Activated CD4-positive, alpha-beta T cell treated with anti-CD3 and anti-CD28 coated beads for 1 hour (primary cell): Measurements from ENCODE around the gene ABLIM1.

Source experiments
- DNase-seq: peaks from one replicate; pipeline ENCODE4 v3.0.0-alpha.2; 2020

ABLIM1 gene

GRCh38 chr10:114575417-114576131 is 82.5 kb downstream of the ABLIM1 start:
- no peak for DNase-seq

DNA sequence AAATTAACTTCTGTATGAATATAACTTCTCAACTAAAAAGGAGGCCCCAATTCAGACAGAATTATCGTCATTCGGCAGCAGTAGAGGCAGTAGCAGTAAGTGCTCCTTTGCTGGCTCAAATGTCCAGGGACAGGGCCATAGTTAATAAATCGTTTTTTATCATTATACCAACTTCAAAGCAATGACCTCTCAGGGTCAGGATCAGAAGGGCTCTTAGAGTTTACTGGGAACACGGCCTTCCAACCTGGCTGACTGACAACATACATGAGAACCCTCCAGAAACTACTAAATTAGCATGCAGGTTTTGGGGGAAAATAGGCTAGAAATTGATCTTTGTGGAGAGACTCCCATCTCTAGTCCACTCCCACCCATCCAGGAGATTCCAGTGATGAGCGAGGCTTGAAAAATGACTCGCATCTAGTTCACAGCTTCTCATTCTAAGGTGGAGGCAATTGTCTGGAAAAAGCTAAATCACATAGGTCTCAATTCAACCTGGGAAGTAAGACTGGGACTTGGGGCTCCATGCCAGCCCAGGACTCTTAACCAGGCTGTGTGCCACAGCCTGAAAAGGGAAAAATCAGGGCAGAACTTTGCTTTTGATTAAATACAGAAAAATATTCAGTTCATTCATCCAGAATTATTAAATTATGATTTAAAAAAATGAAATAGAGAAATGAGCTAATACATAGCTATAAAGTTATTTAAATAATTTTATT is 84.6 kb downstream of the ABLIM1 start:
- DNase-seq, result no peak

- no peak for DNase-seq
These were observed 86.6 kb downstream of the ABLIM1 start for GRCh38 chr10:114571316-114571999.

DNA sequence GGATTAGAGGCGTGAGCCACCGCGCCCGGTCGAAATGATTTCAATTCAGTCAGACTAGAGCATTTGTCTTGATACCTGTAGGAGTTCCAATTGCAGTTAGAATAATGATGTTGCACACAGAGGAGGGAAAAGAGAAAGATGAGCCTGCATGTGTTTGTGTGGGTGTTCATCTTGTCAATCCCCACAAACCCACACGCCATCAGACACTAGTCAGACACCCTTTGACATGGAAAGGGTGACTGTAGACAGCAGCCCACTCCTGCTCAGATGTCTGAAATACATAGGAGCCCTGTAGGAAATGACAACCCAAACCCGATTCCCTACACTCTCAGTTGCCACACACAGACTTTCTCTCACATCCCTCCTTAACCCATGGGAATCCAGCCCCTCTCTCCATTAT is 92.0 kb downstream of the ABLIM1 start:
- DNase-seq, result no peak

- DNase-seq, result no peak
These were observed 93.0 kb downstream of the ABLIM1 start for GRCh38 chr10:114565066-114565465.

DNA sequence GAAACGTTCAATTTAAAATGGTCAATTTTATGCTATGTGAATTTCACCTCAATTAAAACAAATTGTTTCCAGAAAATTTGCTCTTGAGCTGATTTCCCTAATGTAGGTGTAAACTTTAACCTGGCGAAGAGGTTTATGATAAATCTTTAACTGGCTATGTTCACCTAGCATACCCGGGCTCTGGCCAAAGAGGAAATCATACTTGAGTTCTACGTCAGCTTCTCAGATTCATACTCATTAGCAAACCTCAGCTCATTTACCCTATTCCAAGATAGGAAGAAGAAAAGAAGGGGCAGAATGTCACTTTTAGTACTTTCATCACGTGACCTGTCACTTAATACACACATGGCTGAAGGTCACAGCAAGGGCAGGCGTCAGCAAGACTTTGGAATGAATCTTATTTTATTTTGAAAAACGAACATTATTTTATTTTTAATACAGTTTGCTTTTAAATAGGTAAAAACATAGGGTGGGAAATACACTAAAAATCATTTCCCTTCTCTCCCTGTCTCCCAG is 97.0 kb downstream of the ABLIM1 start:
- DNase-seq, result no peak

GRCh38 chr10:114560144-114560543 is 97.9 kb downstream of the ABLIM1 start:
- DNase-seq, result no peak

DNA sequence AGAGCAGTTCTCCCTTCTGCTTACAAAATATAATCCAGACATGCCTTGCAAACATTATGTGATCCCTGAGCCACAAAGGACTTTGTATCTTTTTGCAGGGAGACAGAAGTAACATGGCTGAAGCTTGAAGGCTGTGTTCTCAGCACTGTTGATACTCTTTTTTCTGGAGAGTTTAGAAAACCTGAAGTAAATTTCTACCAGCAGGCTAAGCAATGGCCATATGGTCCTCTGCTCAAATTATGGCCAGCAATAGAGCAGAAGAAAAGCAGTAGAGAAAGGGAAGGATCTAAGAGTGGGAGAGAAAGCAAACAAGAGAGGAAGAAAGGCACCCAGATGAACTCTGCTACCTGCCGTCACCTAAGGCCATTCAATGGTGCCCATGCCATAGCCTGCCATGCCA is 98.4 kb downstream of the ABLIM1 start:
- no peak for DNase-seq

GRCh38 chr10:114557854-114558253 is 100.2 kb downstream of the ABLIM1 start:
- DNase-seq, result no peak

DNA sequence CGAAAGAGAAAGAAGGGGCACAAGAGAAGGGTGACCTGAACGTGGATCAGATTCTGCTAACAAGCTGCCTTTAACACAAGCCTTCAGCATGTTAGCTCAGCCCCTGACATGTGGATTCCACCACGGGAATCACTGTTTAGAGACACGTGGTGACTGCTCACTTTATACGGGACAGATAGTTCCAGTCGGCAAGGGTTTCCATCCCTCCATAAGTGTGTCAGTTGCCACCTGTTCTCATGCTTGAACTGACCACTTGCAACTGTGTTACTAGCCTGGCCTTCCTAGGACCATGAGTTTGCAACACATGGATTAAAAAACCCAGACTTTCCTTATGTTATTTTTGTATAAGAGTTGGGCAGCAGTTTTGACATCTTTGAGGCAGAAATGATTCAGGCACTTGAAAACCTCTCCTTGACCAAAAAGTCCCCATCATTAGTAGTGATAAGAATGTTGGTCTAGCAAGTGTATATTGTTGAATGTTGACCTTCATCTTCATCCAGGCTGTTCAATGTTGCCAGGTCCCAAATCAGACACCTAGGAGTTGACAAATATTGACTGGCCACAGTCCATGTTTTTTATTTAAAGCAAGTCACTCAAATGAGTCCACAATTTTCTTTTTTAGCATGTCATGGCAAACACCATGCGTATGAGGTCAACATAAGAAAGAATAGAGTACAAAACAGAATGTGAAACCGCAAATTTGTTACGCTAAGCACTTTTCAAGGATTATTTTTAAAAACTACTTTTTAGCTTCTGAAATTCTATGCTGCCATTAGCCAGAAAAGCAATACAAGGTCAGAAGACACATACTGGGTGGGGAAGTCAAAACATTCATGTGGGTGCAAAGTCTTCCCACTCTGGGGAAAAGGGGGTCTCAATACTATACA is 101.6 kb downstream of the ABLIM1 start:
- no peak for DNase-seq

DNA sequence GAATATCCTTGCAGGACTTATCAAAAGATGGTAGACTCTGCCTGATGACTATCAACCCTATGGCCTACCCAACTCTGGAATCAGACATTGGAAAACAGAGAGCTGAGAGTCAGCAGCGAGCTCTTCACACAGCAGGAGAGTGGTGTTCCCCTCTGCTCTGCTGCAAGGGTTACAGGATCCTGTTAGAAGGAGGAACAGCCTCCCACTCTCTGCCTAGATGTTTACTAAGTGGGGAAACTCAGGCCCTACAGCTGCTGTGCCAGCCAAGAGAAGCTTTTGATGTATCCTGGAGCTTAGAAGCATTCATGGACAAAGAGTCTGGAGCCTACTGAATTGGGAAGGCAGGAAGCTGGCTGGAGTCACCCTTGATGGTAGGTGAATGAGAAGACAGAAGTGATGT is 104.6 kb downstream of the ABLIM1 start:
- DNase-seq, result no peak

DNA sequence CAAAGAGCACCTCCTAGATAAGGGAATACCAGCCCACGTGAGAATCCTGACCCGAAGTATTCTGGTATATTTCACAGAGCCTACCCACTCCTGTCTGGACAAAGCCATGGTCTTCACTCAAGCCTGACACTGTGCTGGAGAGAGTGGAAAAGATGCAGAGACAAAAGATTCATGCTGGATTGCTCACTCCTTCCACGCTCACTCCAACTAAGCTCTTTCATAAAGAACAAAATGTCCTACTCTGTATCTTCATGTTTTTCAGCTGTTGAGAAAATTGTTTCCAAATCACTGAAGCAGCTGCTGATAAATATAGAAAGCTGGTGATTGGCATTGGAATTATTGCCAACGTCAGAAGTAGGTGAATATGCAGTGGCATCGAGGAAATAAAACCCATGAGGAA is 106.0 kb downstream of the ABLIM1 start:
- no peak for DNase-seq

DNA sequence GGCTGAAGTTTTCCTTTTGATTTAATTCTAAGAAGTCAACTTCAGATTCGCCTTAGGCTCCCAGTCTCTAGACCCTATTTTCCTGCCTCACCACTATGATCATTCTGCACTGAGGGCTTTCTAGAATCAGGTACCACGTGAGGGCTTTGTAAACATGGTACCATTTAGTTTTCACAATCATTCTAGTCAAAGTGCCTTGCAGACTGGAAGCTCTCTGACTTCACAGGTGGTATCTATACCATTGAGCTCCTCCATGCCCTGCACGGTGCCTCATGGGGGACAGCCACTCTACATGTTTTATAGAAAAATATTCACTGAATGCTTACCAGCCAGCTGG is 106.5 kb downstream of the ABLIM1 start:
- no peak for DNase-seq

GRCh38 chr10:114550756-114551635 is 107.1 kb downstream of the ABLIM1 start:
- no peak for DNase-seq

- no peak for DNase-seq
These were observed 109.4 kb downstream of the ABLIM1 start for GRCh38 chr10:114548662-114549061.

DNA sequence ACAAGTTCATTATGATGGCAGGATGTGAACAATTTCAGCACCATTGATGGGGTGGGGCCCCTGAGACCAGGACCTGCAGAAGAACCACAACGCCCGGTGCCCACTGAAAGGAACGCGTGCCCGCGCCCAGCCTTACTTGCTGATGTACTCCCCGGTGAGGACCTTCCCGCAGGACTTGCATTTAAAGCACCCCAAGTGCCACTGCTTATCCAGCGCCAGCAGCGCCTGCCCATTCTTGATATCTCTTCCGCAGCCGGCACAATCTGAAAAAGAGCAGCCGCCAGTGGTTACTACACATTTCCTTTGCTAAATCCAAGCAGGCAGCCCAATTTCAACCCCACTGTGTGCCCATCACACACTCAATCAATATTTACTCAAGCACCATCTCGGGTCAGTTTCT is 110.6 kb downstream of the ABLIM1 start:
- no peak for DNase-seq

GRCh38 chr10:114547056-114547455 is 111.0 kb downstream of the ABLIM1 start:
- DNase-seq, result no peak

DNA sequence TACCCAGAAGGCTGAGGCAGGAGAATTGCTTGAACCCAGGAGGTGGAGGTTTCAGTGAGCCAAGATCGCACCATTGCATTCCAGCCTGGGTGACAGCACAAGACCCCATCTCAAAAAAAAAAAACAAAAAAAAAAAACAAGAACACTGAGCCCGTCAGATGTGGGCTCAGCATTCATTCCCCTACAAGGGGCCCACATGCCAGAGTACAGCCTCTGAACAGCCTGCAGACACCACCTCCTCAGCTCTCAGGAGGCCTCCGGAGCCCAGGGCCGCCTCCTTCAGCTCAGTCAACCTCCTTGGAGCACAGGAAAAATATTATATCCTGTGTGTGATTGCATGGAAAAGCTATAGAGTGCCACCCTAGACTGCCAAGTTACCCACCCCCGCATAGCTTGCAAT is 112.3 kb downstream of the ABLIM1 start:
- DNase-seq, result no peak

DNA sequence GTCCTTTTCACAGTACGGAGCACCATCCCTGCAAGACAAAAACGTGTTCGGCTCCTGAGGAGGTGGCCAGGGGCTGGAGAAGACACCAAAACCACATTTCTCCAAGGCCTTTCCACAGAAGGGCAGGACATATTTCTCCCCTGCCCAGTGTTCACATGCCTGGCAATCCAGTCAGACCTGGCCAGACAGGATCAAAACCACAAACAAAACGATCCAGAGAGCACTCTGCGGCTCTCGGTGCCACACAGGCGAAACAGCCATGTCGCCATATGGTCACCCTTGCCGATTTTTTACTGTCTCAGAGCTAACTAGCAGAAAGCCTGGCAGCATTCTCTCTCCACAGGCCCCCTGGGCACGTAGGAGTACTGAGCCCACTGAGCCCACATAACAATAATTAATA is 113.0 kb downstream of the ABLIM1 start:
- no peak for DNase-seq

- DNase-seq, result peak; percentile 47
These were observed 113.9 kb downstream of the ABLIM1 start for GRCh38 chr10:114544045-114544659.

- no peak for DNase-seq
These were observed 114.6 kb downstream of the ABLIM1 start for GRCh38 chr10:114543456-114543855.
